ENCODE measurements around the gene SLC6A3. TPM values are rescaled to one million over a fixed set of nuclear protein-coding genes. Genes with fewer than 3 reads are reported as not detected.

SLC6A3 gene
- total RNA-seq, 1 donor from 2014 or later, result not detected

- no peak for DNase-seq (ENCODE audit: low read depth)
- no peak for TF ChIP-seq CTCF (conservative IDR thresholded peaks at IDR 0.05; ENCODE audit: low read depth, low read length)
- no peak overlapping the region for H3K4me3 ChIP-seq (ENCODE audit: low read depth, low read length)
Measured at GRCh38 chr5:1435369-1435768, 9.9 kb downstream of the SLC6A3 start.

- TF ChIP-seq CTCF (conservative IDR thresholded peaks at IDR 0.05; ENCODE audit: low read depth, low read length), result no peak
- no peak overlapping the region for H3K4me3 ChIP-seq (ENCODE audit: low read depth, low read length)
- no peak for DNase-seq (ENCODE audit: low read depth)
Measured at GRCh38 chr5:1432296-1432695, 12.9 kb downstream of the SLC6A3 start.

GRCh38 chr5:1431896-1432295, 13.3 kb downstream of the SLC6A3 start:
- no peak overlapping the region for H3K4me3 ChIP-seq (ENCODE audit: low read depth, low read length)
- TF ChIP-seq CTCF (conservative IDR thresholded peaks at IDR 0.05; ENCODE audit: low read depth, low read length), result no peak
- DNase-seq (ENCODE audit: low read depth), result no peak

- TF ChIP-seq CTCF (conservative IDR thresholded peaks at IDR 0.05; ENCODE audit: low read depth, low read length), result no peak
- no peak for DNase-seq (ENCODE audit: low read depth)
- no peak overlapping the region for H3K4me3 ChIP-seq (ENCODE audit: low read depth, low read length)
Measured at GRCh38 chr5:1431021-1431811, 14.0 kb downstream of the SLC6A3 start.

GRCh38 chr5:1430121-1430795, 15.0 kb downstream of the SLC6A3 start:
- no peak for DNase-seq (ENCODE audit: low read depth)
- H3K4me3 ChIP-seq (ENCODE audit: low read depth, low read length), result no peak overlapping the region
- no peak for TF ChIP-seq CTCF (conservative IDR thresholded peaks at IDR 0.05; ENCODE audit: low read depth, low read length)

- no peak for TF ChIP-seq CTCF (conservative IDR thresholded peaks at IDR 0.05; ENCODE audit: low read depth, low read length)
- H3K4me3 ChIP-seq (ENCODE audit: low read depth, low read length), result no peak overlapping the region
- DNase-seq (ENCODE audit: low read depth), result no peak
Measured at GRCh38 chr5:1429496-1429895, 15.7 kb downstream of the SLC6A3 start.
